Endothelial cell of umbilical vein (primary cell): ENCODE results near the gene ADAMTS12.

Source experiments
- CTCF ChIP-seq, 2 donors: IDR thresholded peaks; 1 replicate in 1 of 2; 2 replicates in 1 of 2; pipeline ENCODE4 v1.5.1; 2011; ENCODE audit warnings: low read length in 2 of 2, mild to moderate bottlenecking in 2 of 2, moderate library complexity in 2 of 2, control low read depth in 1 of 2, inconsistent platforms in 1 of 2, low read depth in 1 of 2; ENCODE audit not compliant: insufficient read depth in 1 of 2; ENCODE audit errors: extremely low read depth in 1 of 2
- JUN ChIP-seq: IDR thresholded peaks from 2 replicates; pipeline ENCODE4 v1.6.1; 2011; ENCODE audit warnings: borderline replicate concordance, low read depth; ENCODE audit not compliant: insufficient read length, insufficient read depth
- MYC ChIP-seq: IDR thresholded peaks from one replicate; pipeline ENCODE4 v1.6.1; 2011; ENCODE audit warnings: mild to moderate bottlenecking, low read depth, low read length
- POLR2A ChIP-seq: IDR thresholded peaks from 2 replicates; pipeline ENCODE4 v1.6.1; 2012; ENCODE audit warnings: low read depth, mild to moderate bottlenecking, control low read depth, low read length

DNA sequence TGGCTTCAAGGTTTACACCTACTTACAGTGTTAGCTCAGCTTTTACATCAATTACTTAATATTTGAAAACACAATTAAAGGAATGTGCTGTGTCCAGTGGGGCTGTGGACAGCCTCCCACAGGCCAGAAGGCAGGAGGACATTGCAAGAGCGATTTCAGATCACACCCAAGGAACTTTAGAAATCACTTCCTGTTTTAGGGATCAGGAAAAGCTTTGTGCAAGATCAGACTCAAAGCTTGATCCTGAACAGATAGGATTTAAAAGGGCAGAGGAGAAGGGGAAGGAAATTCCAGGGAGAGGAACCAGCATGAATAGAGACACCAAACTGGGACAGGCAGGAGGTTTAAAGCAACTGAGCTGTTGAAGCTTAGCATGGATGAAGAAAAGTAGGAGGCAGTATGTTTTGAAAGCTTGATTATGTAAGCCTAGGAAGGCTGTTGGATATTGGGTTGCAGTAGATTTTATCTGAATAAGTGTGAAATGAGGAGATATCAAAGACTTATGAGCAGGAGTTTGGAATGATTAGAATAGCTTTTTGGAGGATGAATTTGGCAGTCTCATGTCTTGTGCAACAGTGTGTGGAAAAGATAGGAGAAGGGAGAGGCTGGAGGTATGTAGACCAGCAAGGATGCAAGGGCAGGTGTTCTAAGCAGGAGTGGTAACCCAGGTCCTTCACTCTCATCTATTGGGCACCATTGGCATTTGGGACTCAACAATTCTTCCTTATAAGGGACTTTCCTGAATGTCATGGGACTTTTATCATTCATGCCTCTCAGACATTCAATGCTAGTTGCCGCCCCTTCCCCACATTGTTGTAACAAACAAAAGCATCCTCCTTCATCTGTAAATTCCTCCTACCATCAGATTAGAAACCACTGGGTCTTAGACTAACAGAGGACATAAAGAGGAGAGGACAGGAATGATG, 327.5 kb downstream of the ADAMTS12 start:
- TF ChIP-seq CTCF (IDR thresholded peaks at IDR 0.05; ENCODE audit: extremely low read depth in 1 of 2, insufficient read depth in 1 of 2, low read depth in 1 of 2, low read length in 2 of 2): no peak
- TF ChIP-seq POLR2A: no peak
- no peak for TF ChIP-seq MYC
- TF ChIP-seq JUN: no peak
